PC-9 (cell line): Measurements from ENCODE around the gene WDR37. TPM values are rescaled to one million over a fixed set of nuclear protein-coding genes. Genes with fewer than 3 reads are reported as not detected.

Experiments
- BruUV-seq: library from RNA; stranded (reverse); fragments of 400-500 nt; replicated peaks from 2 replicates; lab custom pipeline; 2021; lab: Mats Ljungman, UMichigan
- CTCF ChIA-PET: fragments of 300-600 bp; sonication (Branson Sonifier 250); formaldehyde crosslinking; loops from one replicate; lab custom pipeline; 2022; ENCODE audit warnings: antibody characterized with exemption; lab: Charles Lee
- POLR2A ChIA-PET: fragments of 300-600 bp; sonication (Branson Sonifier 250); formaldehyde crosslinking; loops from one replicate; lab custom pipeline; 2022; ENCODE audit warnings: antibody characterized with exemption; ENCODE audit not compliant: unreplicated experiment; lab: Charles Lee
- DNase-seq, 2 experiments: peaks; one replicate each; pipeline versions ENCODE4 v3.0.0 to v3.0.0-alpha.2; 2015 to 2022; ENCODE audit warnings: mixed read lengths in 1 of 2
- H2AFZ ChIP-seq: fragments of 200-600 bp; sonication (generic); 2 replicates; pipeline ENCODE4 v1.8.1; 2017; ENCODE audit warnings: antibody characterized with exemption
- H3F3A ChIP-seq: fragments of 200-600 bp; sonication (generic); 2 replicates; pipeline ENCODE4 v1.8.1; 2017; ENCODE audit warnings: antibody characterized with exemption, mild to moderate bottlenecking, low read depth; ENCODE audit not compliant: insufficient read depth
- H3K27ac ChIP-seq: fragments of 200-600 bp; sonication (generic); 2 replicates; pipeline ENCODE4 v1.6.1; 2016; ENCODE audit warnings: mixed run types
- H3K27me3 ChIP-seq: fragments of 200-600 bp; sonication (generic); 2 replicates; pipeline ENCODE4 v1.6.1; 2016; ENCODE audit warnings: low read depth, mixed run types; ENCODE audit not compliant: insufficient read depth
- H3K36me3 ChIP-seq: fragments of 200-600 bp; sonication (generic); 2 replicates; pipeline ENCODE4 v1.6.1; 2016; ENCODE audit warnings: low read depth, mixed run types
- H3K4me1 ChIP-seq: fragments of 200-600 bp; sonication (generic); replicated peaks from 2 replicates; pipeline ENCODE4 v1.6.1; 2016; ENCODE audit warnings: mixed run types; ENCODE audit not compliant: insufficient read depth
- H3K4me2 ChIP-seq: fragments of 200-600 bp; sonication (generic); 2 replicates; pipeline ENCODE4 v1.6.1; 2017; ENCODE audit warnings: mixed run types
- H3K4me3 ChIP-seq: fragments of 200-600 bp; sonication (generic); 2 replicates; pipeline ENCODE4 v1.6.1; 2016; ENCODE audit warnings: mixed run types
- H3K79me2 ChIP-seq: fragments of 200-600 bp; sonication (generic); 2 replicates; pipeline ENCODE4 v1.6.1; 2017; ENCODE audit warnings: low read depth, mixed run types
- H3K9me2 ChIP-seq: fragments of 200-600 bp; sonication (generic); 2 replicates; pipeline ENCODE4 v1.8.1; 2017; ENCODE audit warnings: mild to moderate bottlenecking; ENCODE audit not compliant: insufficient read depth
- H3K9me3 ChIP-seq: fragments of 200-600 bp; sonication (generic); 2 replicates; pipeline ENCODE4 v1.8.1; 2016; ENCODE audit warnings: low read depth; ENCODE audit not compliant: insufficient read depth
- H4K20me1 ChIP-seq: fragments of 200-600 bp; sonication (generic); 2 replicates; pipeline ENCODE4 v1.8.1; 2017; ENCODE audit not compliant: insufficient read depth
- EZH2 ChIP-seq: fragments of 200-600 bp; sonication (generic); IDR thresholded peaks from 2 replicates; pipeline ENCODE4 v1.8.0; 2017; ENCODE audit warnings: antibody characterized with exemption, low read depth
- intact Hi-C: fragments of 100-400 bp; cut with micrococcal nuclease; formaldehyde crosslinking; loops from one replicate; pipeline ENCODE4 v1.10.0; 2022; ENCODE audit not compliant: unreplicated experiment
- total RNA-seq: library from RNA; stranded (reverse); gene quantifications from 2 replicates; pipeline ENCODE4 v1.2.3, GENCODE V29; 2021
- TF ChIP-seq, protein P1 (sequence below): fragments of 200-600 bp; sonication (generic); conservative IDR thresholded peaks from 2 replicates; pipeline ENCODE4 v1.6.1; 2017; ENCODE audit warnings: mixed run types, antibody characterized with exemption, mild to moderate bottlenecking, moderate library complexity

The WDR37 gene
- total RNA-seq, 1 experiment from 2014 or later = 12.3 TPM

DNA sequence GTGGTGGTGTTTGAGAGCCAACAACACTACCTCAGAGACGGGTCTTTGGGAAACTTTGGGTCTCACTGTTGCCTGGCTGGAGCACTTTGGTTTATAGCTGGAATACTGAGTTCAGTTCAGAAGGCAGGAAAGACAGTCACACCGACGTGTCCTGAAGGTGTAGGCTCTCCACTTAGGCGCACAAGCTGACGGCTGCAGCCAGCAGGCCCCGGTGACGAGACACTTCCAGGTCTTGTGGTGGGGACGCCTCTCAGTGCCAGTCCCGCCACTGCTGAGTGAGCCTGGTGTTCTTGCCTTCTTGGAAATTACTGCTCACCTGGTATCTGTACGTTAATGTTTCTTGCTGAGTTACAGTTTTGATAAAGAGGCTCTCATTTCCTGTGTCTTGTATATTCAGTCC, 74.0 kb downstream of the WDR37 start:
- TF ChIP-seq, protein P1, sequence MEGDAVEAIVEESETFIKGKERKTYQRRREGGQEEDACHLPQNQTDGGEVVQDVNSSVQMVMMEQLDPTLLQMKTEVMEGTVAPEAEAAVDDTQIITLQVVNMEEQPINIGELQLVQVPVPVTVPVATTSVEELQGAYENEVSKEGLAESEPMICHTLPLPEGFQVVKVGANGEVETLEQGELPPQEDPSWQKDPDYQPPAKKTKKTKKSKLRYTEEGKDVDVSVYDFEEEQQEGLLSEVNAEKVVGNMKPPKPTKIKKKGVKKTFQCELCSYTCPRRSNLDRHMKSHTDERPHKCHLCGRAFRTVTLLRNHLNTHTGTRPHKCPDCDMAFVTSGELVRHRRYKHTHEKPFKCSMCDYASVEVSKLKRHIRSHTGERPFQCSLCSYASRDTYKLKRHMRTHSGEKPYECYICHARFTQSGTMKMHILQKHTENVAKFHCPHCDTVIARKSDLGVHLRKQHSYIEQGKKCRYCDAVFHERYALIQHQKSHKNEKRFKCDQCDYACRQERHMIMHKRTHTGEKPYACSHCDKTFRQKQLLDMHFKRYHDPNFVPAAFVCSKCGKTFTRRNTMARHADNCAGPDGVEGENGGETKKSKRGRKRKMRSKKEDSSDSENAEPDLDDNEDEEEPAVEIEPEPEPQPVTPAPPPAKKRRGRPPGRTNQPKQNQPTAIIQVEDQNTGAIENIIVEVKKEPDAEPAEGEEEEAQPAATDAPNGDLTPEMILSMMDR = no peak
- TF ChIP-seq EZH2 = no peak
- no peak overlapping the region for H3K4me3 ChIP-seq
- no peak for DNase-seq
- no peaks in the 10 kb centered on the region for H3K4me1 ChIP-seq
- H3F3A ChIP-seq = no peaks in the 10 kb centered on the region
- intact Hi-C loops = no loop called here
- H3K9me3 ChIP-seq = no peaks in the 10 kb centered on the region
- no peak overlapping the region for H3K27ac ChIP-seq
- POLR2A ChIA-PET = no interaction called here
- H2AFZ ChIP-seq = no peak overlapping the region
- H4K20me1 ChIP-seq = no peaks in the 10 kb centered on the region
- H3K4me2 ChIP-seq = no peak overlapping the region
- H3K79me2 ChIP-seq = no peaks in the 10 kb centered on the region
- no peaks in the 10 kb centered on the region for H3K9me2 ChIP-seq
- CTCF ChIA-PET = no interaction called here
- H3K36me3 ChIP-seq = no peaks in the 10 kb centered on the region
- no TSS peak for BruUV-seq
- H3K27me3 ChIP-seq = no peaks in the 10 kb centered on the region

- no TSS peak for BruUV-seq
- CTCF ChIA-PET = no interaction called here
- no peaks in the 10 kb centered on the region for H3K4me1 ChIP-seq
These were observed 75.0 kb downstream of the WDR37 start for GRCh38 chr10:1130995-1131790.

DNA sequence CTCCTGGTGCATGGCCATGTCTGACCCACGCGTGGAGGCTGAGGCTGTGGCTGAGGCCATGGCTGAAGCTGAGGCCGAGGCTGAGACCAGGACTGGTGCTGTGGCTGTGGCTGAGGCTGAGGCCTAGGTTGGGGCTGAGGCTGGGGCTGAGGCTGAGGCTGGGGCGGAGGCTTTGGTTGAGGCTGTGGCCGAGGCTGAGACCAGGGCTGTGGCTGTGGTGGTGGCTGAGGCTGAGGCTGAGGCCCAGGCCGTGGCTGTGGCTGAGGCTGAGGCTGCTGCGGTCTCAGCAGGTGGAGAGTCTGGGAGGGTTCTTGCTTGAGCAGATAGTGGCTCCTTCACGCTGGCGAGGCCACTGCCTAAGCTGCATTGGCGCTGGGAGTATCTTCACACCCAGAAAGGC, 76.4 kb downstream of the WDR37 start:
- Histone ChIP-seq H3K27ac (no peak overlapping the region), H3K4me3 (no peak overlapping the region), H3K4me1 (no peaks in the 10 kb centered on the region), H2AFZ (no peak overlapping the region), H3K9me2 (no peaks in the 10 kb centered on the region), H3K36me3 (no peaks in the 10 kb centered on the region), H3K79me2 (no peaks in the 10 kb centered on the region), H4K20me1 (no peaks in the 10 kb centered on the region), H3K9me3 (no peaks in the 10 kb centered on the region), H3K4me2 (no peak overlapping the region), H3K27me3 (no peaks in the 10 kb centered on the region), H3F3A (no peaks in the 10 kb centered on the region)
- intact Hi-C loops = no loop called here
- no peak for DNase-seq
- BruUV-seq = no TSS peak
- ChIA-PET CTCF (no interaction called here), POLR2A (no interaction called here)
- TF ChIP-seq, protein P1 = no peak
- TF ChIP-seq EZH2 = no peak

More at GRCh38 chr10:1130995-1131790, 75.0 kb downstream of the WDR37 start:
- H3K4me2 ChIP-seq = no peak overlapping the region
- POLR2A ChIA-PET = no interaction called here
- no peaks in the 10 kb centered on the region for H4K20me1 ChIP-seq
- no peaks in the 10 kb centered on the region for H3F3A ChIP-seq
- H3K36me3 ChIP-seq = no peaks in the 10 kb centered on the region
- no peaks in the 10 kb centered on the region for H3K79me2 ChIP-seq
- no peak overlapping the region for H3K27ac ChIP-seq
- TF ChIP-seq, protein P1 = no peak
- no peak for TF ChIP-seq EZH2
- H3K27me3 ChIP-seq = no peaks in the 10 kb centered on the region
- H3K4me3 ChIP-seq = no peak overlapping the region
- no peaks in the 10 kb centered on the region for H3K9me3 ChIP-seq
- no peak overlapping the region for H2AFZ ChIP-seq
- no peak for DNase-seq
- no peaks in the 10 kb centered on the region for H3K9me2 ChIP-seq
- intact Hi-C loops = no loop called here
